ENCODE results near the gene ACER2. TPM values are rescaled to one million over a fixed set of nuclear protein-coding genes. Genes with fewer than 3 reads are reported as not detected.

The ACER2 gene
- total RNA-seq, 2 donors from 2014 or later, result 2.3 to 2.4 TPM

DNA sequence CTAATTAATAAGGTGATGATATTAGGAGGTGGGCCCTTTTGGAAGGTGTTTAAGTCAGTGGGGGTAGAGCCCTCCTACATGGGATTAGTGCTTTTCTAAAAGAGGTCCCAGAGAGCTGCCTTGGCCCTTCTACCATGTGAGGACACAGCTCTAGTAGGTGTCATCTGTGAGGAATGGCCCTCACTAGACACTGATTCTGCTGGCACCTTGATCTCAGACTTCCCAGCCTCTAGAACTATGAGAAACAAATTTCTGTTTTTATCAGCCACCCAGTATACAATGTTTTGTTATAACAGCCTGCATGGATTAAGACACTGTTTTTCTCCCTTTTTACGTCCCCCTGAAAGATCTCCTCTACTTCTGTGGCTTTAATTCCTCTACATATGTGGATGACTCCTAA lies 31.6 kb downstream of the ACER2 start:
- Mint-ChIP-seq H3K36me3 (ENCODE audit: low read depth) (peaks cover 3% of the 10 kb centered on the region), H3K4me1 (peaks cover 9% of the 10 kb centered on the region), H3K9me3 (peaks cover 2% of the 10 kb centered on the region), H3K27ac (no peak overlapping the region), H3K27me3 (ENCODE audit: insufficient read depth) (no peaks in the 10 kb centered on the region), H3K4me3 (no peak overlapping the region)
- WGBS, 2 experiments (ENCODE audit: insufficient coverage in 1 of 2, insufficient read length in 1 of 2), result 92 to 96% methylated on average over 1 of the region's 1 CpG
- H3K27me3 ChIP-seq (ENCODE audit: control insufficient read depth, insufficient read depth, low read length, poor library complexity, severe bottlenecking), result no peaks in the 10 kb centered on the region
- DNase-seq, result no peak
- H3K4me3 ChIP-seq (ENCODE audit: low read length), result no peak overlapping the region
- H3K4me1 ChIP-seq (ENCODE audit: control insufficient read depth, insufficient read depth, low read length), result no peaks in the 10 kb centered on the region
- no peak overlapping the region for H3K9ac ChIP-seq (ENCODE audit: extremely low read depth, low read length, poor library complexity, severe bottlenecking)
- peaks cover under 1% of the 10 kb centered on the region for H3K9me3 ChIP-seq (ENCODE audit: control insufficient read depth, low read length)
- no peaks in the 10 kb centered on the region for H3K36me3 ChIP-seq (ENCODE audit: control insufficient read depth, insufficient read depth, low read length)
- TF ChIP-seq, protein P1, sequence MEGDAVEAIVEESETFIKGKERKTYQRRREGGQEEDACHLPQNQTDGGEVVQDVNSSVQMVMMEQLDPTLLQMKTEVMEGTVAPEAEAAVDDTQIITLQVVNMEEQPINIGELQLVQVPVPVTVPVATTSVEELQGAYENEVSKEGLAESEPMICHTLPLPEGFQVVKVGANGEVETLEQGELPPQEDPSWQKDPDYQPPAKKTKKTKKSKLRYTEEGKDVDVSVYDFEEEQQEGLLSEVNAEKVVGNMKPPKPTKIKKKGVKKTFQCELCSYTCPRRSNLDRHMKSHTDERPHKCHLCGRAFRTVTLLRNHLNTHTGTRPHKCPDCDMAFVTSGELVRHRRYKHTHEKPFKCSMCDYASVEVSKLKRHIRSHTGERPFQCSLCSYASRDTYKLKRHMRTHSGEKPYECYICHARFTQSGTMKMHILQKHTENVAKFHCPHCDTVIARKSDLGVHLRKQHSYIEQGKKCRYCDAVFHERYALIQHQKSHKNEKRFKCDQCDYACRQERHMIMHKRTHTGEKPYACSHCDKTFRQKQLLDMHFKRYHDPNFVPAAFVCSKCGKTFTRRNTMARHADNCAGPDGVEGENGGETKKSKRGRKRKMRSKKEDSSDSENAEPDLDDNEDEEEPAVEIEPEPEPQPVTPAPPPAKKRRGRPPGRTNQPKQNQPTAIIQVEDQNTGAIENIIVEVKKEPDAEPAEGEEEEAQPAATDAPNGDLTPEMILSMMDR (conservative IDR thresholded peaks at IDR 0.05), result no peak
- H3K27ac ChIP-seq (ENCODE audit: low read depth, low read length), result no peak overlapping the region

DNA sequence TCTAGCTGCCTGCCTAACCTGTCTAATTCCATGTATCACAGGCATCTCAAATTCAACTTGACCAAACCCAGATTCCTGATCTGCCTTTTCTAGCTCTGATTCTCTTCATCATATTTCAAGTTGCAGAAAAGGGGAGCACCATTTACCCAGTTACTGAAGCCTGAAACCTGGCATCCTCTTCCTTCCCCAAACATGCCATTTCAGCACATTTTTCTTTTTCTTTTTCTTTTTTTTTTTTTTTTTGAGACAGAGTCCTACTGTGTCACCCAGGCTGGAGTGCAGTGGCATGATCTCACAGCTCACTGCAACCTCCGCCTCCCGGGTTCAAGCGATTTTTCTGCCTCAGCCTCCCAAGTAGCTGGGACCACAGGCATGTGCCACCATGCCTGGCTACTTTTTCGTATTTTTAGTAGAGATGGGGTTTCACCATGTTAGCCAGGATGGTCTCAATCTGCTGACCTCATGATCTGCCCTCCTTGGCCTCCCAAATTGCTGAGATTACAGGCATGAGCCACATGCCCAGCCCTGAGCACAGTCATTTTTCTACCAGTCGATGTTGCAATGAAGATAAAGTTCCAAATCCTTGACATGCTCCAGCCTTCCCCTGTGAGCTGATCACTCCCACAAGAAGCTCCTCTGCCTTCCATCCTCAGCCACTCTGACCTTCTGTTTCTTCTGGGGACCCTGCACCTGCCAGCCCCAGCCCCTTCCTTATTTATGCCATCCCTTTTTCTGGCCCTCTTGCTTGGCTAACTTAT lies 32.2 kb downstream of the ACER2 start:
- Mint-ChIP-seq H3K9me3 (peaks cover 2% of the 10 kb centered on the region), H3K36me3 (ENCODE audit: low read depth) (peaks cover 2% of the 10 kb centered on the region), H3K4me3 (no peak overlapping the region), H3K27me3 (ENCODE audit: insufficient read depth) (no peaks in the 10 kb centered on the region), H3K27ac (no peak overlapping the region), H3K4me1 (peaks cover 16% of the 10 kb centered on the region)
- H3K4me1 ChIP-seq (ENCODE audit: control insufficient read depth, insufficient read depth, low read length), result no peaks in the 10 kb centered on the region
- H3K27ac ChIP-seq (ENCODE audit: low read depth, low read length), result no peak overlapping the region
- H3K9me3 ChIP-seq (ENCODE audit: control insufficient read depth, low read length), result no peaks in the 10 kb centered on the region
- H3K27me3 ChIP-seq (ENCODE audit: control insufficient read depth, insufficient read depth, low read length, poor library complexity, severe bottlenecking), result no peaks in the 10 kb centered on the region
- no peak overlapping the region for H3K4me3 ChIP-seq (ENCODE audit: low read length)
- no peak for DNase-seq
- 86 to 88% methylated on average over 5 of the region's 5 CpGs for WGBS, 2 experiments (ENCODE audit: insufficient coverage in 1 of 2, insufficient read length in 1 of 2)
- no peak overlapping the region for H3K9ac ChIP-seq (ENCODE audit: extremely low read depth, low read length, poor library complexity, severe bottlenecking)
- H3K36me3 ChIP-seq (ENCODE audit: control insufficient read depth, insufficient read depth, low read length), result no peaks in the 10 kb centered on the region
- TF ChIP-seq, protein P1 (conservative IDR thresholded peaks at IDR 0.05), result no peak

DNA sequence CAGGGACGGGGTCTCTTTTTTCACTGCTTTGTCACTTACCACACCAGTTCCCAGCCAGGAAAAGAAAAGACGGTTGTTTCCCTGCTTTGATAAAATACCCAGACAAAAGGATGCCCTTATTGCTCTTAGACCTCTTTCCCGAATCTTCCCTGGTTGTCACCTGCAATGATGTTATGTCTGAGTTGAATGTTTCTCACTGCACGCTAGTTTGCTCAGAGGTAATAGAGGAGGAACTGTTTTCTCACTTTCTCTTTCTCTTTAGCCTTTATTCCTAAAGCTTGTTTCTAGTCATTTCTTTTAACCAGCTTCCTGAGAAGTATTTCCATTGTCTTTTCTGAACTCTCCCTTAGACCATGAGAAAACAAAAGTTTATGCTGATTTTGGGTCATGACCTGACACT lies 32.9 kb downstream of the ACER2 start:
- TF ChIP-seq, protein P1 (conservative IDR thresholded peaks at IDR 0.05), result no peak
- H3K9ac ChIP-seq (ENCODE audit: extremely low read depth, low read length, poor library complexity, severe bottlenecking), result no peak overlapping the region
- WGBS, 2 experiments (ENCODE audit: insufficient coverage in 1 of 2, insufficient read length in 1 of 2), result 89 to 98% methylated on average over 4 of the region's 4 CpGs
- Mint-ChIP-seq H3K36me3 (ENCODE audit: low read depth) (peaks cover 2% of the 10 kb centered on the region), H3K4me1 (peaks cover 23% of the 10 kb centered on the region), H3K27me3 (ENCODE audit: insufficient read depth) (no peaks in the 10 kb centered on the region), H3K4me3 (no peak overlapping the region), H3K27ac (no peak overlapping the region), H3K9me3 (peaks cover 2% of the 10 kb centered on the region)
- H3K27me3 ChIP-seq (ENCODE audit: control insufficient read depth, insufficient read depth, low read length, poor library complexity, severe bottlenecking), result no peaks in the 10 kb centered on the region
- H3K27ac ChIP-seq (ENCODE audit: low read depth, low read length), result no peak overlapping the region
- no peaks in the 10 kb centered on the region for H3K9me3 ChIP-seq (ENCODE audit: control insufficient read depth, low read length)
- H3K36me3 ChIP-seq (ENCODE audit: control insufficient read depth, insufficient read depth, low read length), result no peaks in the 10 kb centered on the region
- no peak overlapping the region for H3K4me3 ChIP-seq (ENCODE audit: low read length)
- DNase-seq, result no peak
- no peaks in the 10 kb centered on the region for H3K4me1 ChIP-seq (ENCODE audit: control insufficient read depth, insufficient read depth, low read length)
